Sigmoid colon (tissue), 4 donors: ENCODE data around the gene EHD2.

Experiments used
- CTCF ChIP-seq, 4 experiments: fragments of 450-650 bp in 3 of 4; fragments of 200-600 bp in 1 of 4; IDR thresholded peaks; one replicate each; pipeline ENCODE4 v1.5.1; 2016 to 2019; ENCODE audit warnings: antibody characterized with exemption in 4 of 4, mild to moderate bottlenecking in 3 of 4, moderate library complexity in 2 of 4
- EP300 ChIP-seq, 4 donors: sonication (generic); formaldehyde crosslinking; IDR thresholded peaks; one replicate each; pipeline ENCODE4 v1.6.1; 2017; ENCODE audit warnings: antibody characterized with exemption in 4 of 4
- POLR2A ChIP-seq, 2 donors: fragments of 450-650 bp; IDR thresholded peaks; one replicate each; pipeline ENCODE4 v1.6.1; 2016; ENCODE audit warnings: antibody characterized with exemption in 2 of 2, mild to moderate bottlenecking in 2 of 2, moderate library complexity in 2 of 2
- POLR2AphosphoS5 ChIP-seq, 4 donors: sonication (generic); formaldehyde crosslinking; IDR thresholded peaks; one replicate each; pipeline ENCODE4 v1.6.1; 2017; ENCODE audit warnings: antibody characterized with exemption in 4 of 4

DNA sequence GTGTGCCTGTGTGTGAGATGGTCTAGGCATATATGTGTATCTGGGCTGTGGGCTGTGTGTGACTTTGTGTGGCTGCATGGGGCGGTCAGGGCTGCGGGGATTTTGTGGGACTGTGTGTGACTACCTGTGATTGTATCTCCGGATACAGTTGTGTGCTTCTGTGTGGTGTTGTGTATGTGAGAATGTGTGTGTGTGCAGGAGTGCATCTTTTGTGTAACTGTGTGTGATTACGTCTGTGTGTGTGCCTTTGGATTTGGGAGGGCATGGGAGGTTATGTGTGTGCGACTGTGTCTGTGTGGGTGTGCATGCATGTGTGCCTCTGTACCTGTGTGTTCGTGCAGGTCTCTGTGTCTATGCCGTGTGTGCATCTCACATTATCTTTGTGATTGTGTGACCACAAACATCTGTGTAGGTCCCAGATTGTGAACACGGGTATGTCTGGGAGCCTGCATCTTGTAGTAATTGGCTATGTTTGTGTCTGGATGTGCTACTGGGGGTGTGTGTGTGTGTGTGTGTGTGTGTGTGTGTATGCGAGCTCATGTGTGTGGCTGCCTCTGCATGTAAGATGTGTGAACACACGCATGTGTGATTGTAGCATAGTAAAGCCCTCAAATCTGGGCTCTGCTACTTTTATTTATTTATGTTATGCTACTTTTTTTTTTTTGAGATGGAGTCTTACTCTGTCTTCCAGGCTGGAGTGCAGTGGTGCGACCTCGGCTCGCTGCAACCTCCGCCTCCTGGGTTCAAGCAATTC lies 7.6 kb downstream of the EHD2 start:
- TF ChIP-seq POLR2A (IDR thresholded peaks at IDR 0.05) (no peak), POLR2AphosphoS5 (IDR thresholded peaks at IDR 0.05) (no peak), CTCF (IDR thresholded peaks at IDR 0.05) (no peak), EP300 (IDR thresholded peaks at IDR 0.05) (no peak)
